Liver (tissue), 9 donors: ENCODE data around the gene C3orf20. TPM values are rescaled to one million over a fixed set of nuclear protein-coding genes. Genes with fewer than 3 reads are reported as not detected.

ENCODE experiments used
- DNase-seq: peaks from one replicate; pipeline ENCODE4 v3.0.0-alpha.2; 2017; ENCODE audit warnings: low spot score
- H3K27ac ChIP-seq, 2 donors: one replicate each; pipeline ENCODE4 v1.7.0; 2013; ENCODE audit warnings: inconsistent platforms in 2 of 2, low read length in 2 of 2, control low read depth in 1 of 2, low read depth in 1 of 2, mild to moderate bottlenecking in 1 of 2
- H3K27me3 ChIP-seq, 4 donors: one replicate each; pipeline versions ENCODE4 v1.6.1 to v1.7.0; 2013; ENCODE audit warnings: low read length in 3 of 4, inconsistent platforms in 1 of 4, mild to moderate bottlenecking in 1 of 4, moderate library complexity in 1 of 4; ENCODE audit not compliant: control insufficient read depth in 4 of 4, insufficient read depth in 4 of 4
- H3K36me3 ChIP-seq, 4 donors: one replicate each; pipeline versions ENCODE4 v1.6.1 to v1.7.0; 2013; ENCODE audit warnings: low read length in 3 of 4, mild to moderate bottlenecking in 3 of 4, low read depth in 1 of 4, moderate library complexity in 1 of 4; ENCODE audit not compliant: control insufficient read depth in 4 of 4, insufficient read depth in 3 of 4
- H3K4me1 ChIP-seq, 4 donors: one replicate each; pipeline versions ENCODE4 v1.6.1 to v1.7.0; 2013; ENCODE audit warnings: low read length in 3 of 4, mild to moderate bottlenecking in 3 of 4, moderate library complexity in 1 of 4; ENCODE audit not compliant: control insufficient read depth in 4 of 4, insufficient read depth in 4 of 4
- H3K4me3 ChIP-seq, 3 donors: one replicate each; pipeline versions ENCODE4 v1.6.1 to v1.7.0; 2013; ENCODE audit warnings: low read length in 3 of 3, control low read depth in 1 of 3, low read depth in 1 of 3, mild to moderate bottlenecking in 1 of 3
- H3K9ac ChIP-seq, 2 donors: one replicate each; pipeline ENCODE4 v1.7.0; 2013; ENCODE audit warnings: low read length in 2 of 2, mild to moderate bottlenecking in 2 of 2, moderate library complexity in 2 of 2, control low read depth in 1 of 2, low read depth in 1 of 2
- H3K9me3 ChIP-seq, 4 donors: one replicate each; pipeline versions ENCODE4 v1.6.1 to v1.7.0; 2013; ENCODE audit warnings: low read length in 3 of 4; ENCODE audit not compliant: control insufficient read depth in 4 of 4
- CTCF ChIP-seq: fragments of 150-350 bp; IDR thresholded peaks from 2 replicates; pipeline ENCODE4 v1.5.1; 2017; ENCODE audit warnings: improper control_type of control experiment, low read depth, low read length; ENCODE audit not compliant: missing input control
- EGR1 ChIP-seq, 2 donors: IDR thresholded peaks; 2 replicates each; pipeline ENCODE4 v1.6.1; 2016 to 2018; ENCODE audit warnings: antibody characterized with exemption in 2 of 2, low read depth in 2 of 2
- FOXA1 ChIP-seq: IDR thresholded peaks from 2 replicates; pipeline ENCODE4 v1.6.1; 2016; ENCODE audit warnings: antibody characterized with exemption
- FOXA2 ChIP-seq: IDR thresholded peaks from 2 replicates; pipeline ENCODE4 v1.6.1; 2016; ENCODE audit warnings: antibody characterized with exemption
- GABPA ChIP-seq, 2 donors: IDR thresholded peaks in 1 of 2; conservative IDR thresholded peaks in 1 of 2; 2 replicates each; pipeline ENCODE4 v1.6.1; 2016; ENCODE audit warnings: antibody characterized with exemption in 2 of 2, mild to moderate bottlenecking in 1 of 2, moderate library complexity in 1 of 2
- HNF4A ChIP-seq, 2 donors: conservative IDR thresholded peaks; 2 replicates each; pipeline ENCODE4 v1.6.1; 2016; ENCODE audit warnings: antibody characterized with exemption in 2 of 2, mild to moderate bottlenecking in 2 of 2
- HNF4G ChIP-seq: IDR thresholded peaks from 2 replicates; pipeline ENCODE4 v1.6.1; 2016; ENCODE audit warnings: antibody characterized with exemption
- JUND ChIP-seq, 2 donors: IDR thresholded peaks; 2 replicates each; pipeline ENCODE4 v1.6.1; 2016; ENCODE audit warnings: antibody characterized with exemption in 2 of 2
- NR2F2 ChIP-seq: IDR thresholded peaks from 2 replicates; pipeline ENCODE4 v1.6.1; 2016; ENCODE audit warnings: antibody characterized with exemption
- REST ChIP-seq: IDR thresholded peaks from 2 replicates; pipeline ENCODE4 v1.6.1; 2016; ENCODE audit warnings: antibody characterized with exemption, mild to moderate bottlenecking
- SP1 ChIP-seq: IDR thresholded peaks from 2 replicates; pipeline ENCODE4 v1.6.1; 2018; ENCODE audit warnings: antibody characterized with exemption, mild to moderate bottlenecking
- TAF1 ChIP-seq: conservative IDR thresholded peaks from 2 replicates; pipeline ENCODE4 v1.6.1; 2016; ENCODE audit warnings: antibody characterized with exemption, mild to moderate bottlenecking
- YY1 ChIP-seq: IDR thresholded peaks from 2 replicates; pipeline ENCODE4 v1.6.1; 2016; ENCODE audit warnings: antibody characterized with exemption, mild to moderate bottlenecking
- ZBTB33 ChIP-seq: IDR thresholded peaks from 2 replicates; pipeline ENCODE4 v1.6.1; 2016; ENCODE audit warnings: antibody characterized with exemption
- WGBS: extraction: QIAGEN DNeasy Blood & Tissue Kit; methylation state at CpG from one replicate; pipeline ENCODE4 v1.1.7; 2013; 5-methylcytosine and 5-hydroxymethylcytosine counted together
- polyA plus RNA-seq, 2 donors: library from polyadenylated mRNA; stranded (reverse) in 1 of 2; unstranded in 1 of 2; fragments of 200-250 nt in 1 of 2; fragments of >200 nt in 1 of 2; fragmentation: Nextera tagmentation in 1 of 2; extraction: Ambion mirVana in 1 of 2; gene quantifications; one replicate each; pipeline versions ENCODE4 v1.2.1 to v1.2.3, GENCODE V29; 2013 to 2015
- total RNA-seq, 2 donors: library from RNA; depleted of rRNA; stranded (reverse); fragments of >200 nt; gene quantifications; one replicate each; pipeline ENCODE4 v1.2.3, GENCODE V29; 2014
- TF ChIP-seq, protein P1 (sequence below): IDR thresholded peaks from 2 replicates; pipeline ENCODE4 v1.6.1; 2016; ENCODE audit warnings: antibody characterized with exemption
- donor health status: healthy.
- donor health status: healthy.
- donor health status: healthy.
- donor health status: healthy.
- donor health status: healthy.

C3orf20 gene
- total and polyA plus RNA-seq, 4 donors, result 0.05 to 0.08 TPM; not detected in 2

- H3K27ac ChIP-seq, result no peak overlapping the region
- WGBS, result 88% methylated on average over 6 of the region's 6 CpGs
- DNase-seq, result no peak
- no peak for TF ChIP-seq NR2F2
- no peak for TF ChIP-seq JUND (IDR thresholded peaks at IDR 0.05)
- TF ChIP-seq CTCF, result no peak
- TF ChIP-seq FOXA2, result no peak
- no peak for TF ChIP-seq TAF1
- no peak for TF ChIP-seq YY1
- TF ChIP-seq EGR1 (IDR thresholded peaks at IDR 0.05; ENCODE audit: low read depth in 2 of 2), result no peak
- no peak for TF ChIP-seq FOXA1
- no peak for TF ChIP-seq GABPA (IDR thresholded peaks at IDR 0.05 in 1 of 2, conservative IDR thresholded peaks at IDR 0.05 in 1 of 2)
- TF ChIP-seq ZBTB33, result no peak
- no peak for TF ChIP-seq REST
- no peak for TF ChIP-seq HNF4A (conservative IDR thresholded peaks at IDR 0.05)
- H3K27me3 ChIP-seq, result no peaks in the 10 kb centered on the region
- no peaks in the 10 kb centered on the region for H3K9me3 ChIP-seq
- H3K4me3 ChIP-seq, result no peak overlapping the region
- no peaks in the 10 kb centered on the region for H3K36me3 ChIP-seq
- no peak overlapping the region for H3K9ac ChIP-seq
- H3K4me1 ChIP-seq, result peaks cover 5 to 19% (median 16%) of the 10 kb centered on the region in 4 donors
These were observed 123.3 kb downstream of the C3orf20 start for GRCh38 chr3:14798231-14798630.

- DNase-seq, result no peak
- peaks cover 10 to 29% (median 21%) of the 10 kb centered on the region in 4 donors for H3K4me1 ChIP-seq
- H3K4me3 ChIP-seq, result no peak overlapping the region
- H3K9me3 ChIP-seq, result no peaks in the 10 kb centered on the region
- no peak overlapping the region for H3K27ac ChIP-seq
- H3K36me3 ChIP-seq, result no peaks in the 10 kb centered on the region
- H3K27me3 ChIP-seq, result no peaks in the 10 kb centered on the region
- 85% methylated on average over 4 of the region's 4 CpGs for WGBS
- TF ChIP-seq HNF4A (conservative IDR thresholded peaks at IDR 0.05) (no peak), EGR1 (IDR thresholded peaks at IDR 0.05; ENCODE audit: low read depth in 2 of 2) (no peak), SP1 (no peak), NR2F2 (no peak), CTCF (no peak), HNF4G (no peak), ZBTB33 (no peak)
- TF ChIP-seq, protein P1, sequence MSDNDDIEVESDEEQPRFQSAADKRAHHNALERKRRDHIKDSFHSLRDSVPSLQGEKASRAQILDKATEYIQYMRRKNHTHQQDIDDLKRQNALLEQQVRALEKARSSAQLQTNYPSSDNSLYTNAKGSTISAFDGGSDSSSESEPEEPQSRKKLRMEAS, result no peak
- no peak overlapping the region for H3K9ac ChIP-seq
These were observed 124.2 kb downstream of the C3orf20 start for GRCh38 chr3:14799146-14799545.
